IPS-NIHi11 (cell line): ENCODE data around the gene MBD3.
"Not testable (repeated sequence)": the region's sequence is repeated elsewhere in the genome, so short reads cannot be mapped to it uniquely, and the experiment has no call there.

ENCODE experiments used
- DNase-seq: peaks from one replicate; pipeline ENCODE4 v3.0.0; 2012; ENCODE audit warnings: mixed read lengths, low spot score

The MBD3 gene

DNA sequence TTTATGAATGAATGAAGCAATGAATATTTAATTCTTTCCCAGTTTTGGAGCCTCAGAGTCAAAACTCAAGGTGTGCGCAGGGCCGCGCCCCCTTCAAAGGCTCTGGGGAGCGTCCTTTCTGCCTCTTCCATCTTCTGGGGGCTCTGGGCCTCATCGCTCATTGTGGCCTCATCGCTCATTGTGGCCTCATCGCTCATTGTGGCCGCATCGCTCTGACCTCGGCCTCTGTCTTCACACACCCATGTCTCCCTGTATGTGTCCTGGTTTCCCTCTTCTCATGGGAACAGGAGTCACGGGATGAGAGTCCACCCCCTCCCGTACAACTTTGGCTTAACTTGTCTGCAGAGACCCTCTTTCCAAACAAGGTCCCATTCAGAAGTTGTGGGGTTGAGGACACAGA lies 21.3 kb downstream of the MBD3 start:
- DNase-seq = no peak

DNA sequence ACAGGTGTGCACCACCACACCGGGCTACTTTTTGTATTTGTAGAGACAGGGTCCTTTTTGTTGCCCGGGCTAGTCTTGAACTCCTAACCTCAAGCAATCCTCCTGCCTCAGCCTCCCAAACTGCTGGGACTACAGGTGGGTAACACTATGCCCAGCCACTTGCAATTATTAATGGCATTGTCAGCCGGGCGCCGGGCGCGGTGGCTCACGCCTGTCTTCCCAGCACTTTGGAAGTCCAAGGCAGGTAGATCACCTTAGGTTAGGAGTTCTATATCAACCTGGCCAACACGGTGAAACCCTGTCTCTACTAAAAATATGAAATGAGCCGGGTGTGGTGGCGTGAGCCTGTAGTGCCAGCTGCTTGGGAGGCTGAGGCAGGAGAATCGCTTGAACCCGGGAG lies 21.8 kb downstream of the MBD3 start:
- no peak for DNase-seq

DNA sequence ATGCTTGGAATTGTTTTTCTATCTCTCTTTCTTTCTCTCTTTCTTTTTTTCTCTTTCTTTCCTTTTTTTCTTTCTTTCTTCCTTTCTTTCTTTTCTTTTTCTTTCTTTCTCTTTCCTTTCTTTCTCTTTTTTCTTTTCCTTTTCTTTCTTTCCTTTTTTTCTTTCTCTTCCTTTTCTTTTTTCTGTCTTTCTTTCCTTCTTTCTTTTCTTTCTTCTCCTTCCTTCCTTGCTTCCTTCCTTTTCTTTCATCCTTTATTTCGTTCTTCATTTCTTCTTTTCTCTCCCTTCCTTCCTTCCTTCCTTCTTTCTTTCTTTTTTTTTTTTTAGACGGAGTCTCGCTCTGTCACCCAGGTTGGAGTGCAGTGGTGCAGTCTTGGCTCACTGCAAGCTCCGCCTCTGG lies 22.7 kb downstream of the MBD3 start:
- DNase-seq = no peak

DNA sequence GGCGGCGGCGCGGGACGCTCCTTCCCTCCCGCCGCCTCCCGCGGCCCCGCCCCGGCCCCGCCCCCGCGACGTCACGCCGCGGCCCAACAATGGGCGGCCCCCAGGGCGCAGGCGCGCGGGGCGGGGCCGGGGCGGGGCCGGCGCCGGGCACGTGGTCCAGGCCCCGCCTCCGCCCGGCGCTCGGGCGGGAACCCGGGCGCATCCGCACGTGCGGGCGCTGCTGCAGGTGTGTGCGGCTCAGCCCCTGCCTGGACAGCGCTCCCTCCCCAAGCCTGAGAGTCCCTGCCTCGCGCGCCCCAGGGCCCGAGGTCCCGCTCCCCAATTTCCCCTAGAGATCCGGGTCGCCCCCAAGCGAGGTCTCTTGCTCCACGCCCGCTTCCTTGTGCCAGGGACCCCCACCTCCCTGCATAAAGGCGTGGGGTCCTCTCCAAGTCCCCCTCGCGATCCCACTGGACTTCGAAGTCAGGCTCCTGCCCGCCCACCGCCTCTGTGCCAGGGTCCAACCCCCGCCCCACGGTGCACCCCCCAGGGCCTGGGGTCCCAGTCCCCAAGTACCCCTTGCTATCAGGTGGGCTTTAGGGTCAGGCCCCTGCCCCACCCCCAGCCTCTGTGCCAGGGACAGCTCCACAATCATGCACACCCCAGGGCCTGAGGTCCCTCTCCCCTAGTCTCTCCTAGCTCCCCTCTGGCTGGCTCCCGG lies 24.2 kb downstream of the MBD3 start, which contains the start of gene MEX3D:
MEX3D (minus strand) TSS at position 6 of the 700 bp plus-strand sequence. CDS start 267 bp downstream, outside the sequence.
- peak; percentile 99 for DNase-seq

DNA sequence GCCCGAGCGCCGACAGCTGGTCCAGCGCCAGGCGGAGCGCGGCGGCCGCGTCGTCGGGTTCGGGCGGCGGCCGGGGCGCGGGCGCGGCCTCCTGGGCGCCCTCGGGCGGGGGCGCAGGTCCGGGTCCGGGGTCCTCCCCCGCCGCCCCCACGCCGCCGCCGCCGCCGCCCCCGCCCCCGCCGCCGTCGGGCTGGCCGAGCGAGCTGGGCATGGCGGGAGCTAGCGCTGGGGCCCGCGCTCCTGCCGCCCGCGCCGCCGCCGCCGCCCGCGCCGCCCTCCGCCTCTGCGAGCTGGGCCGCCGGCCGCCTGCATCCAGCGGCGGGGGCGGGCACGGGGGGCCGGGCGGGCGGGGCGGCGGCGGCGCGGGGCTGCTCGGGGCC lies 24.8 kb downstream of the MBD3 start:
- peak; percentile 56 for DNase-seq

DNA sequence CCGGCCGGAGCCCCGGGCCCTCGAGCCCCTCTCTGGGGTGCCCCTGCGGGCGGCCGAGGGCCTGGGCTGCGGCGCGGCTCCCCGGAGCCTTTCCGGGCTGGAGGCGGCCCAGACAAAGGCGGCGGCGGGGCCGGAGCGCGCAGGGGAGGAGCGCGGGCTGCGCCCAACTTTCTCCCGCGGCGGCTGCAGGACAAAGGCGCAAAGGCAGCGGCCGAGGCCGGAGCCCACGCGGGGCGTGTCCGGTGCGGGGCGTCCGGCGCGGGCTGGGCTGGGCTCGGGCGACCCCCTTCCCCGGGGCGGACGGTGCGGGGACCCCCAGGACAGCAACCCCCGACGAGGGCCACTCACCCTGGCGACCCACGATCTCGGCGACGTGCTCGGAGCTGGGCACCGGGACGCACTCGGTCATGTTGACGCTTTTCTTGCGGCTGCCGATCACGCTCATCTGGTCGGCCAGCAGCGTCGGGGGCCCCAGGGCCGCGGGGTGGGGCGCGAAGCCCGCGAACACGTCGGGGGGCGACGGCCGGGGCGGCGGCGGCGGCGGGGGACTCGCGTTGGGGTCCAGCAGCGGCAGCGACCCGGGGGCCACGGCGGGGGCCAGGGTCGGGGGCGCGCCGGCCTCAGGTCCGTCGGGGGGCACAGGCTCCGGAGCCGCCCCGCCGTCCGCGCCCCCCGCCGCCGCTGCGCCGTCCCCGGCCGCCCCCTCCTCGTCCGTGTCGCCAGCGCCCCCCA lies 25.4 kb downstream of the MBD3 start:
- DNase-seq = no peak

DNA sequence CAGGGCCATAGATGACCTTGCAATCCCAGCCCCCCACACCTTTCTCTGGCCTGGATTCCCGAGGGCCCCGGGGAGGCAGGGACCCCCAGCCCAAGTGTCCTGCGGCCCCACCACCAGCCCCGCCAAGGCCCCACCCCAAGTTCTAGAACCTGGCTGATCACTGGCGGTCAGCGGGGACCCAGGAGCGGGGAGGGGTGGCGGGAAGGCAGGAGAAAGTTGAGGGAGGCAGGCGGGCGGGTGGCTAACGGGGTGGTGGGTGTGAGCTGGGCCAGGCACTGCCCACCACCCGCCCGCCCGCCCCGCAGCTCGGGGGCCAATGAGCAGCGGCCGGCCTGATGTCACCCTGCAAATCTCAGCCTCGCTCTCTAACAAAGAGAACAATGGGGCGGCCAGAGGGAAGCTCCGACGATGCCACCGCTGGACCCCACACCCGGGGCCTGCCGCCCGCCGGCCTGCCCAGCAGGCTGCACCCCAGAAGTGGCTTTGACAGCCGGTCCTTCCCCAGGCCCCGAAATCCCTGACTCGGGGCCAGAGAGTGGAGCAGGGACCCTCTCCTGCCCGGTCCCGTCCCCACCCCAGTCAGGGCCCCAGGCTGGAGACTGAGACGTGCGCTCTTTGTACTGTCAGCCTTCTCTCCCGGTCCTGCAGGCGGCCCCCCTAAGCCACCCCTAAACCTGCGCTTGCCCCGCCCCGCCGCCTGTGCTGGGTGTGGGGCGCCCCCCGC lies 26.1 kb downstream of the MBD3 start:
- DNase-seq = peak; percentile 96

DNA sequence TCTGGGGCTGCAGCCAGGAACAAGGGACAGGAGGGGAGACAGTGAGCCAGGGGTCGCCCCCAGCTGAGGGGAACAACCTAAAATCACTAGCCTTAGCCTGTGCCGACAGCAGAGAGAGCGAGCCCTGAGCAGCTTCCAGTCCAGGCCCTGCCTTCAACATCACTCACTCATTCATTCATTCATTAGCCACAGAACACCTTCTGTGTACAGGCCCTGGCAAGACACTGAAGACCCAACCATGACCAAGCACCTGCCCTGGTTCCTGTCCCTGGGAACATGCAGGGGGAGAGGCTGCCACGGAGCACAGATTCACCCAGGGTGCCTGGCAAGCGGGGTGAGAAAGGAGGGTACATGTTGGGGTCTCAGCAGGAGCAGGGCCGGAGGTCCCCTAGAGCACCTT lies 29.4 kb downstream of the MBD3 start:
- no peak for DNase-seq

DNA sequence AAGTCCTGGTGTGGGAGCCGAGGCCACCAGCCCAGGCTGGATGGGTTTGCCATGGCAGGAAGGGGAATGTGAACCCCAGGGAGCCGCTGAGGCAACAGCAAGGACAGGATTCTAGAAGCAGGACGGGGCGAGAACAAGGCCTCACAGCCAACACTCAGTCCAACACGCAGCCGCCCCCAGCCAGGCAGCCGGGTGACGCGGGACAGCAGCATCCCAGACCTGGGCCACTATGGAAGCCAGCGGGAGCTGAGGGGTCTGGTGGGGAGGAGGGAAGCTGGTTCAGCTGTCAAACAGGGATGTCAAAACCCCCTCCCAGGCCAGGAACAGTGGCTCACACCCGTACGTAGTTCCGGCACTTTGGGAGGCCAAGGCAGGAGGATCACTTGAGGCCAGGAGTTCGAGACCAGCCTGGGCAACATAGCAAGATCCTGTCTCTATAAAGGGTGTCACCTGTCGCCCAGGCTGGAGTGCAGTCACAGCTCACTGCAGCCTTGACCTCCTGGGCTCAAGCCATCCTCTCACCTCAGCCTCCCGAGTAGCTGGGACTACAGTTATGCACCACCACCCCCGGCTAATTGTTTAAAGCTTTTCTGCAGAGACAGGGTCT lies 31.3 kb downstream of the MBD3 start:
- no peak for DNase-seq

DNA sequence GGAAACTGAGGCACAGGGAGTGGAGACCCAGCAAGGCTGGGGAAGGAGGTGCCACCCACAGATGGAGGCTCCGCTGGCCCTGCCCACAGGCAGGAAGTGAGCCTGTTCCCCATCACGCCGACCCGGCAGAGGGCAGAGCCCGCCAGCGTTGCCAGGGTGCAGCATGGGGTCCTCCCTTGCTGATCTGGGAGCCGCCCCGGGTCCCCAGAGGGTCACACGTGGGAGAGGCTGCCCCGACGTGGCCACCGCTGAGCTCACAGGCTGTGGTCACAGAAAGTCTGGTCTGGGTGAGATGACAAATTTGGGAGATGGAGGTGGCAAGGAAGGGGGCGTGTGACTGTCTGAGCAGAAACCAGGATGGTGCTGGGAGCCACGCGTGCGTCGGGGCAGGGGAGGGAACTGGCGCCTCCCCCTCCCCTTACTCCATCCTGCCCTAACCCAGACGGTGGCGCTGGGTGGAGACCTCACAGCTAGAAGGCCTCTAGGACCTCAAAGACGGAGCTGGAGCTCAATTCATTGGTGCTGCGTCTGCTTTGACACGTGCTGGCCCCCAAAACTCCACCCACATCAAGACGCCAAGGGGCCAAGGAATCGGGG lies 32.3 kb downstream of the MBD3 start:
- no peak for DNase-seq

DNA sequence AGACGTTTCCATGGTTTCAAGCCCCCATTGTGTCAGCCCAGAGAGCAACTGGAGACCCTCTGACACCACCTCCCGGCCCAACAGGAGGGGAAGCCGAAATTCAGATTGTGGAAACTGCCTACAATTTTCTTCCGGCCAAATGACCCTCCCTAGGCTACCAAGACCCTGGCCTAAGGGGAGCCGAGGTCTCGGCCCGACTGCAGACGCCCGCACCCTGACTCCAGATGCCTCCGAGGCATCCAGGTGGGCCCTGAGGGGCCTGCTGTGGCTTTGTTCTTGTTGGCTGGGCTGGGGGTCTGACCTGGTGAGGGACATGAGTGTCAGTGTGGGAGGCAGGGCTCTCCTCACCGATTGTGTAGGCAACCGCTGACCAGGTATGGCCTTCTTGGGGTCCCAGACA lies 34.1 kb downstream of the MBD3 start:
- no peak for DNase-seq

DNA sequence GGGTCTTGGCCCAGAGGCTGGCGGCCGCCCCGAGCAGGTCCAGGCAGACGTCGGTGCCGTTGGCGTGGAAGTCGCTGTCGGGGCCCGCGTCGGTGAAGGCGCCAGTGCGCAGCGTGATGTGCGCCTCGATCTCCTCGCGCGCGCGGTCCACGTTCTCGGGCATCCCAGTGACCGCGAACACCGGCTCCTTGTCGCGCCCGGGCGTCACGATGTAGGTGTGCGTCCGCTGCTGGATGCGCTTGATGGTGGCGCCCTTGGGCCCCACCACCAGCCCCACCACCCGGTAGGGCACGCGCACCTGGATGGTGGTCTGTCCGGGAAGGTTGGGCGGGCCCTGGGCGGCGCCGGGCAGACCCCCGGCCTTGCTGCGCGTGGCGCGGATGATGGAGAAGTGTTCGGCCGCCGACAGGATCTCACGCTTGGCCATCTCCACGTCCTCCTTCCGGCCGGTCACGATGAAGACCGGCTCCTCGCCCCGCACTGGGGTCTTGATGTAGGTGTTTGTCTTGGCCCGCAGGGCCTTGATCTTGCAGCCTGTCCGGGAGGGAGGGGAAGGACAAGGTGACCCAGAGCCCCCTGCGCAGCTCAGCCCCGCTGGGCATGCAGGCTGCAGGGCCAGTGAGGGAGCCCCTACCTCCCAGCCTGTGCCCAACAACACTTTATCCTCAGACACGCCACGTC lies 36.1 kb downstream of the MBD3 start:
- no peak for DNase-seq

DNA sequence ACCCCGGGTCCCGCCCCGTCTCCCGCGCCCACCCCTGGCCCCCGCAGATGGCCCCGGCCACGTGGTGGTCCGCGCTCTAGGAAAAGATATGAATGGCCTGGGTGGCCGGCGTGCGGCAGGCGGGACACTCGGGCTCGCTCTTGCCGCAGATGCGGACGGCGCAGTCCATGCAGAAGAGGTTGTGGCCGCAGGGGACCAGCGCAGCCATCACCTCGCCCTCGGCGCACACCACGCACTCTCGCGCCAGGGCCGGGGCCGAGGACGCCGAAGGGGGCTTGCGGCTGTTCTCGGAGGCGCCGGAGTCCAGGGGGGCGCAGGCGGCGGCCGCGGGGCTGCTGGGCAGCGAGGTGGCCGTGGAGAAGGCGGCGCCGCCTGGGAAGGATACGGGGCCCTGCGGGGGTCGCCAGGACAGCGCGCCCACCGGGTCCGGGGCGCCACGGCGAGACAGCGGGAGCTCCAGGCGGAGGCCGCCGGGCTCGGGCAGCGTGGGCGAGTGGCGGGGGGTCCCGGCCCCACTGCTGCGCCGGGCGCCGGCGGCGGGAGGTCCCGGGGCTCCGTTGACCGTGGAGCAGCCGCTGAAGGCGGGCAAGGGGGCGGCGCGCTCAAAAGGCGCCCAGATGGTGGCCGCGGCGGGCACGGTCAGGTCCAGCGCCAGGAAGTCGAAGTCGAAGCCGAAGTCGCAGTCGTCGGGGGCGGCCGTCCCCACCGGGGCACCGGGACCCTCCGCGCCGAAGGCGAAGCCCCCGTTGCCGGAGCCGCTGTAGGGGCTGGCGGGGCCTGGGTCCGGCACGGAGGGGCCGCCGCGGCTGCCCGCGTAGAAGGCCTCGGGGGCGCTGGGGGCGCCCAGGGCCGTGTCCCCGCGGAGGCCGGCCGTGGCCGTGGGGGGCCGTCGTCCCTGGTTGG lies 36.9 kb downstream of the MBD3 start:
- no peak for DNase-seq

DNA sequence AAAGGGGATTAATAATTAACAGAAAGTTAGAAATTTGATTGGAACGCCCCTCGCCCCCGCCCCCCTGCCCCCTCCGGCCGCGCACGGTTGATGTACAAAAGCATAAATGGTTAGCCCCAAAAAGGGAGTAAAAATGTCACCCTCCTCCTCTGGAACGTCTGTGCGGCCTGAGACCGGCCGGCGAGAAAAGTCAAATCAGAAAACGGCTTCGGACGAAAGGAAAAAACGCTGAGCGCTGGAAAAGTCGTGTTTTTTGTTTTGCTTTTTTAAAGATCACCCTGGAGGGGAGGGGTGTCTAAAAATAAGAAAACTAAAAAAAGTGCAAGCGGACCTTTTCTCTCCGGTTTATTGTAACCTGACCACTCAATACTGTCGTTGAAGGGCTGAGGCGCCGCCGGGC lies 37.7 kb downstream of the MBD3 start:
- no peak for DNase-seq

DNA sequence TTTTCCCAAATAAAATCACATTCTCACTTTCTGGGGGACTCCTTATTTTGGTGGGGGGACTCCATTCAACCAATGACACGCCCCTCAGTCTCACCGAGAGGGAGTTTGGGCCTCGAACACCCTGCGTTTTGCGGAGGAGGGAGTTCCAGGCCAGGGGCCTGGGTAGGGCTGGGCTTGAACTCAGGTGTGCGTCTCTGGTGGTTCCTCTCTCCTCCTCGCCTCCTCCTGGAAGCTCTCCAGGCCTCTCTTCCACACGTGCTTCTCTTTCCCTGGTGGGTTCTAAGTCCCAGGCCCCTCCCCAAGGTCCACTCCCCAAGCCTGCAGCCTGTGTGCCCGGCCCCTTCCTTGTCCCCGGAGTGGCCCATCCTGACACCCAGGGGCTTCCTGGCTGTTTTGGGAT lies 39.2 kb downstream of the MBD3 start:
- DNase-seq = no peak

DNA sequence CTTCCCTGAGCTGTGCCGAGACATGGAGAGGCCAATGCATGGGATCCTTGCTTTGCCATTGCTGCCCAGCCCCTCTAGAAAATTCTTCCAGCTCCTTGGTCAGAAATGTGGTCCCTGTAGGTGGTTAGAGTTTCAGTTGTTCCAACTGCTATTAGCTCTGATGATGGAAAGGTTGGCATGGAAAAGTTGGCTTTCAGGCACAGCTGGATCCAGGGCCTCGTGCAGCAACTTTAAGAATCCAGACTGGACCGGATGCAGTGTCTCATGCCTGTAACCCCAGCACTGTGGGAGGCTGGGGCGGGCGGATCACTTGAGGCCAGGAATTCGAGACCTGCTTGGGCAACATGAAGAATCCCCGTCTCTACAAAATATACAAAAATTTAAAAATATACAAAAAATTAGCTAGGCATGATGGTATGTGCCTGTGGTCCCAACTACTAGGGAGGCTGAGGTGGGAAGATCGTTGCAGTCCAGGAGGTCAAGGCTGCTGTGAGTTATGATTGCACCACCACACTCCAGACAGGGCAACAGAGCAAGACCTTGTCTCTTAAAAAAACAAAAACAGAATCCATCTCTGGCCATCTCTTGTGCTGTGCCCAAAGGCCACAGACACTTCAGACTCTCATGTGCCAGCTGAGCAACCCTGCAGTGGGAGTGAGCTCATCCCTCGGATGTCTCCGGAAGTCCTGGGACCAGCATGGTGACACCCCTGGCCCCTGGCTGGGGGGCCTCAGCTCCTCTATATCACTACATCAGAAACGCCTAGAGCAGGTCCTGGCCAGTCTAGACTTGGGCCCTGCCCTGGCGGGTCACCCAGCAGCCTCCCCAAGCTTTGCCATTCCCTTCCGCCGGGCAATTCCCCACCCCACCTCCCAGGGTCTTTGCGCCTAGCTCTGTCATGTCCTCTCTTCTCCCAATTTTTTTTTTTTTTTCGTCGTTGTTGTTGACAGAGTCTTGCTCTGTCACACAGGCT lies 41.3 kb downstream of the MBD3 start:
- DNase-seq = peak; percentile 4

DNA sequence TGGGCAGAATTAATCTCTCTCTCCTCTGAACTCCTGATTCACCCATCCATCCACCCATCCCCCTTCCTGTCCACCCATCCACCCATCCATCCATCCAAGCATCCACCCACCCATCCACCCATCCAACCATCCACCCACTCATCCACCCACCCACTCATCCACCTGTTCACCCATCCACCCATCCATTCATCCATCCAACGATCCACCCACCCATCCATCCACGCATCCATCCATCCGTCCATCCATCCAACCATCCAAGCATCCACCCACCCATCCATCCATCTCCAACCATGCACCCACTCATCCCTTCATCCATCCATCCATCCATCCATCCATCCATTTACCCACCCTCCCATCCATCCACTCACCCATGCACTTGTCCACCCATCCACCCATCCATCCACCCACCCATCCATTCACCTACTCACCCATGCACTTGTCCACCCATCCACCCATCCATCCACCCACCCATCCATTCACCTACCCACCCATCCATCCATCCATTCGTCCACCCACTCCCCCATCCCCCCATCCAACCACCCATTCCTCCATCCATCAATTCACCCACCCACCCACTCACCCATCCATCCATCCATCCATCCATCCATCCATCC lies 43.2 kb downstream of the MBD3 start:
- DNase-seq = no peak

DNA sequence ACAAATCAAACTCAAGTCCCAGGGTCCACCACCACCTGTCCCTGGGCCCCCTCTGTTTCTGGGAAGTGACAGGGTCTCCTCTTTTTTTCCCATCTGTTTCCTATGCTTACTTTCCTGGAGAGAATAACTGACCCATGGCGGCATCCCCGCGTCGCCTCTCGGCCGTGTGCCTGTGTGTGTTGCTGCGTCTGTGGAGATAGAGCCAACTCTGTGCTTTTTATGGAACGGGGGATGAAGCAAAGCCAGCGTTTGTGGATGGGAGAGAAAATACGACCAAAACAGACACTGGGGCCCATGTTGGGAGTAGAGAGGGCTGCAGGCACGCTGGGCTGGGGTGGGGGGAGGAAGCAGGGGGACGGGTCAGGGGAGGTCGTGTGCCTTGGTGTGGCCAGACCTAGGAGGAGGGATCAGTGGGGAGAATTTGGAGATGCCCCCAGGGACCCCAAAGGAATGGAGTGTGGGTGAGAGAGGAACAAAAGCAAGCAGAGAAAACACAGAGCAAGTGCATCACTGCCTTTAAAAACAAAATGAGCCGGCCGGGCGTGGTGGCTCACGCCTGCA lies 52.2 kb downstream of the MBD3 start:
- no peak for DNase-seq

DNA sequence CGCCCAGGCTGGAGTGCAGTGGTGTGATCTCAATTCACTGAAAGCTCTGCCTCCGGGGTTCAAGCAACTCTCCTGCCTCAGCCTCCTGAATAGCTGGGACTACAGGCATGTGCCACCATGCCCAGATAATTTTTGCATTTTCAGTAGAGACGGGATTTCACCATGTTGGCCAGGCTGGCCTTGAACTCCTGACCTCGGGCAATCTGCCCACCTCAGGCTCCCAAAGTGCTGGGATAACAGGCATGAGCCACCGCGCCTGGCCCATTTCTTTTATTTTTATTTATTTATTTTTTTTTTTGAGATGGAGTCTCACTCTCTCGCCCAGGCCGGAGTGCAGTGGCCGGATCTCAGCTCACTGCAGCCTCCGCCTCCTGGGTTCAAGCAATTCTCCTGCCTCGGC lies 52.9 kb downstream of the MBD3 start:
- not testable (repeated sequence) for DNase-seq
